Measurements from ENCODE around the gene SH2D2A. TPM values are rescaled to one million over a fixed set of nuclear protein-coding genes. Genes with fewer than 3 reads are reported as not detected.

SH2D2A gene
- total and polyA plus RNA-seq, 2 of the 4 experiments (the other 2 are of a cell fraction): not detected

DNA sequence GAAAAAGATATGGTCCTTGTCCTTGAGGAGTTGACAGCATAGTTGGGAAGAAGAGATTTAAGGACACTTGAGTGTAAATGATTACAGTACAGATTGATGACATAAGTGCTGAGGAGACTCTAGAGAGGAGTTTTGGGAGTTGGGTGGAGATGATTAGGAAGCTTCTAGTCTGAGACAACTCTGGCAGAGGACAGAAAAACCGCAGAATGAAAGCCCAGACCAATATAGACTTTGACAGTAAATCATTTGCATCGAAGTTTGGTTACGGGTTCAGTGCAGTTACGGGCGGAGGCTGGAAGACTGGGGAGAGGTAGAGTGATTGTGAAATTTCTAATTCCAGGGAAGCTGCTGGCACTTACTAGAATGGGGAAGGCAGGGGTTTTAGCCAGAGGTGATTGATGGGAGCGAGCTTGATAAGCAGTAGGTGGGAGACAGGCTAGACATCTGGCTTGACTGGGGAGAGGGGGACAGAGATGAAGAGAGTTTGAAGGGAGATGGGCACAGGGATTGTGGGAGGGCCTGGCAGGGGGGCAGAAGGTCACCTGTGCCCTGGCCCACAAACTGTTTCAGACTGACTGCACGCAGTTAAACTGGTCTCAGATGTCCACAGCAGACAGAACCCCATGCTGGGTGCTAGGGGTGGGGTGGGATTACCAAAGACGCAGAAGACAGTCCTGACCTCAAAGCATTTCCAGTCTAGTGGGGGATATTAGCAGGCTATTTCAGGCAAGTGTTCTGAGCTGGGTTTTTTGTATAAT, 20.1 kb downstream of the SH2D2A start (continued):
- no peak for TF ChIP-seq CEBPB (IDR thresholded peaks at IDR 0.05; ENCODE audit: low read depth, low read length)

GRCh38 chr1:156795787-156796186, 20.9 kb downstream of the SH2D2A start:
- Histone ChIP-seq H2AK5ac (ENCODE audit: low read depth, low read length) (no peak overlapping the region), H3K4me1 (ENCODE audit: control insufficient read depth, insufficient read depth, low read length) (peaks cover 2% of the 10 kb centered on the region; the same call in 1 of the 2 replicates), H3K9me3 (ENCODE audit: control insufficient read depth, insufficient read depth, low read length) (no peaks in the 10 kb centered on the region), H3K9ac (ENCODE audit: low read depth, low read length) (no peak overlapping the region), H2AK9ac (replicated peaks; ENCODE audit: low read depth, low read length, poor library complexity) (no peak overlapping the region), H3K4ac (ENCODE audit: low read depth, low read length) (no peak overlapping the region), H3K4me3 (ENCODE audit: insufficient read depth, low read depth, low read length) (no peak overlapping the region), H2BK20ac (ENCODE audit: low read depth, low read length) (no peak overlapping the region), H4K5ac (ENCODE audit: low read depth, low read length) (no peak overlapping the region), H3K27me3 (ENCODE audit: control insufficient read depth, insufficient read depth, low read length) (no peaks in the 10 kb centered on the region), H4K91ac (ENCODE audit: insufficient read depth, low read depth, low read length) (no peak overlapping the region), H2AFZ (replicated peaks; ENCODE audit: low read length, poor library complexity) (no peak overlapping the region), H4K8ac (ENCODE audit: low read depth in 2 of 2, low read length in 2 of 2) (no peak overlapping the region), H4K20me1 (ENCODE audit: insufficient read depth, low read length) (peaks cover 35% of the 10 kb centered on the region), H3K36me3 (ENCODE audit: control insufficient read depth, insufficient read depth, low read length) (peaks cover 58% of the 10 kb centered on the region), H3K56ac (ENCODE audit: extremely low read depth, insufficient read depth, low read length) (no peak overlapping the region), H3K18ac (ENCODE audit: low read depth, low read length) (no peak overlapping the region), H3K79me1 (ENCODE audit: low read depth in 1 of 2, low read length in 2 of 2) (peaks cover 0 to 16% of the 10 kb centered on the region in 2 experiments; a peak in 2 of 4 replicates), H3K4me2 (ENCODE audit: low read depth, low read length) (no peak overlapping the region), H3K9me1 (ENCODE audit: insufficient read depth, low read length) (no peaks in the 10 kb centered on the region), H2BK15ac (ENCODE audit: low read depth, low read length) (no peak overlapping the region), H2BK5ac (ENCODE audit: low read depth, low read length, poor library complexity, severe bottlenecking) (no peak overlapping the region), H3K23ac (ENCODE audit: low read depth, low read length) (no peak overlapping the region), H3K14ac (replicated peaks; ENCODE audit: low read depth, low read length) (no peak overlapping the region), H3K27ac (ENCODE audit: insufficient read depth, low read length) (no peak overlapping the region), H2BK120ac (ENCODE audit: low read depth, low read length) (no peak overlapping the region)
- ATAC-seq (ENCODE audit: low read depth): no peak
- in situ Hi-C loops (cut with MboI; ENCODE audit: low sequenced_read_pairs) (no loop called here), dilution Hi-C loops (cut with HindIII; ENCODE audit: low sequenced_read_pairs, unreplicated experiment) (no loop called here), intact Hi-C loops (cut with micrococcal nuclease) (loop anchor here (5.0 kb wide), 1 partner anchor 127 kb away; the partner anchor contains the start of gene LRRC71)
- no TSS peak for BruUV-seq (replicated peaks)
- TF ChIP-seq FOS (IDR thresholded peaks at IDR 0.05; ENCODE audit: low read depth, low read length) (no peak), CHD1 (IDR thresholded peaks at IDR 0.05; ENCODE audit: low read depth, low read length) (no peak), MAFK (IDR thresholded peaks at IDR 0.05; ENCODE audit: low read depth, low read length) (no peak), BHLHE40 (IDR thresholded peaks at IDR 0.05; ENCODE audit: low read depth, low read length) (no peak), MAZ (IDR thresholded peaks at IDR 0.05; ENCODE audit: borderline replicate concordance, low read depth, low read length) (no peak), ELK1 (IDR thresholded peaks at IDR 0.05; ENCODE audit: borderline replicate concordance, low read depth, low read length) (no peak)
- no peak for DNase-seq
- ChIA-PET POLR2A (ENCODE audit: unreplicated experiment) (interaction anchor here (0.5 kb wide), 1 partner anchor 67 kb away, joined by 3 read pairs; no protein-coding TSS in a partner anchor), CTCF (interaction anchor here (0.7 to 1.9 kb wide), 2 partner anchors 64 to 94 kb away, joined by 3 to 5 read pairs; no protein-coding TSS in a partner anchor)
- no CpG with 5 or more reads among the region's 7 CpGs for WGBS, 2 experiments (ENCODE audit: extremely low coverage in 2 of 2, insufficient read length in 1 of 2)
